ENCODE results near the gene CCNG2.
"Not testable (repeated sequence)": the region's sequence is repeated elsewhere in the genome, so short reads cannot be mapped to it uniquely, and the experiment has no call there.

CCNG2 gene

GRCh38 chr4:77127837-77128621, 29.0 kb upstream of the CCNG2 start:
- Mint-ChIP-seq H3K27me3 (peaks cover 54% of the 10 kb centered on the region), H3K4me3 (no peak overlapping the region), H3K4me1 (peaks cover 6% of the 10 kb centered on the region), H3K9me3 (no peaks in the 10 kb centered on the region), H3K27ac (ENCODE audit: low read depth) (no peak overlapping the region), H3K36me3 (ENCODE audit: insufficient read depth) (no peaks in the 10 kb centered on the region)
- DNase-seq (ENCODE audit: low spot score in 2 of 2) (no peak), ATAC-seq (replicated peaks; ENCODE audit: extremely low read depth, poor library complexity, severe bottlenecking) (no peak)

DNA sequence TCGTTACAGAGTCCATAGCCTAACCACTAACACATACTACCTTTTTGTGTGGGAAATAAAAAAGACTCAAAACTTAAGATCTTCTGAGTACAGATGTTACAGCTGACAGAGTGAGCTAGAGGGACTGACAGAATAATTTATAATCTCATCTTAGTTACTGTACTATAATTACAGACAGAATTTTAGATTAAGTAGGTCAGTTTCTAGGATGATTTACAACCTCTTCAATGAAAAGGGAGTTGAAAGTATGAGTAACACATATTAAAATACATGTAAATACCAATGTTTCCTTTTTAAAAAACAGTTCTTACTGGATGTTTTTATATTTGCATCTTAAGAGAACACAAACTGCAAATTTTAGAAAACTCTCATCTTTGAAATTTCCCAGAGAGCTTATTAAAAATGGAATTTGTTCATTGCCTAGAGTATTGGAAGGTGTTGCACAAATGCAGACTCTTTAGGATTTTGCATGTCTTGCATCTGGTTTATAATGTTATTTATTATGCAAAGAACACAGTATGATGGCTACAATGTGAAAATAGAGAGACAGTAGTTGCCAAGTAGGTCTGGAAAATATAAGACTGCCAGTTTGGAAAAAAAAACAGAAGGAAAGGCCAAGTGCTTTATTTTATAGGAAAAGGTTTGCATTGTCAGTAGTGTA, 24.2 kb upstream of the CCNG2 start:
- Mint-ChIP-seq H3K4me1 (peaks cover under 1% of the 10 kb centered on the region), H3K9me3 (no peaks in the 10 kb centered on the region), H3K27ac (ENCODE audit: low read depth) (no peak overlapping the region), H3K4me3 (no peak overlapping the region), H3K36me3 (ENCODE audit: insufficient read depth) (no peaks in the 10 kb centered on the region), H3K27me3 (peaks cover 41% of the 10 kb centered on the region)
- ATAC-seq (replicated peaks; ENCODE audit: extremely low read depth, poor library complexity, severe bottlenecking) (no peak), DNase-seq (ENCODE audit: low spot score in 2 of 2) (no peak)

- not testable (repeated sequence) for ATAC-seq (replicated peaks; ENCODE audit: extremely low read depth, poor library complexity, severe bottlenecking)
These were observed 19.6 kb upstream of the CCNG2 start for GRCh38 chr4:77137448-77137847.

GRCh38 chr4:77141964-77142645, 14.9 kb upstream of the CCNG2 start:
- Mint-ChIP-seq H3K27ac (ENCODE audit: low read depth) (no peak overlapping the region), H3K4me1 (no peaks in the 10 kb centered on the region), H3K36me3 (ENCODE audit: insufficient read depth) (no peaks in the 10 kb centered on the region), H3K4me3 (no peak overlapping the region), H3K9me3 (no peaks in the 10 kb centered on the region), H3K27me3 (peaks cover 24% of the 10 kb centered on the region)
- DNase-seq (ENCODE audit: low spot score in 2 of 2), result no peak
- no peak for ATAC-seq (replicated peaks; ENCODE audit: extremely low read depth, poor library complexity, severe bottlenecking)

More at GRCh38 chr4:77137448-77137847, 19.6 kb upstream of the CCNG2 start:
- not testable (repeated sequence) for H3K4me1 Mint-ChIP-seq; H3K4me3 Mint-ChIP-seq; H3K9me3 Mint-ChIP-seq; H3K27ac Mint-ChIP-seq (ENCODE audit: low read depth); DNase-seq (ENCODE audit: low spot score in 2 of 2); H3K36me3 Mint-ChIP-seq (ENCODE audit: insufficient read depth)
- H3K27me3 Mint-ChIP-seq, result peaks cover 31% of the 10 kb centered on the region

GRCh38 chr4:77142646-77143028, 14.4 kb upstream of the CCNG2 start:
- Mint-ChIP-seq H3K27ac (ENCODE audit: low read depth) (no peak overlapping the region), H3K36me3 (ENCODE audit: insufficient read depth) (no peaks in the 10 kb centered on the region), H3K4me3 (no peak overlapping the region), H3K27me3 (peaks cover 24% of the 10 kb centered on the region), H3K4me1 (no peaks in the 10 kb centered on the region), H3K9me3 (no peaks in the 10 kb centered on the region)
- DNase-seq (ENCODE audit: low spot score in 2 of 2) (no peak), ATAC-seq (replicated peaks; ENCODE audit: extremely low read depth, poor library complexity, severe bottlenecking) (no peak)

- Mint-ChIP-seq H3K4me3 (no peak overlapping the region), H3K27me3 (peaks cover 24% of the 10 kb centered on the region), H3K4me1 (no peaks in the 10 kb centered on the region), H3K9me3 (no peaks in the 10 kb centered on the region), H3K27ac (ENCODE audit: low read depth) (no peak overlapping the region), H3K36me3 (ENCODE audit: insufficient read depth) (no peaks in the 10 kb centered on the region)
- DNase-seq (ENCODE audit: low spot score in 2 of 2) (no peak), ATAC-seq (replicated peaks; ENCODE audit: extremely low read depth, poor library complexity, severe bottlenecking) (no peak)
These were observed 13.9 kb upstream of the CCNG2 start for GRCh38 chr4:77143091-77143490.

GRCh38 chr4:77145842-77146185, 11.2 kb upstream of the CCNG2 start:
- H3K4me3 Mint-ChIP-seq, result no peak overlapping the region
- H3K9me3 Mint-ChIP-seq, result no peaks in the 10 kb centered on the region
- no peaks in the 10 kb centered on the region for H3K4me1 Mint-ChIP-seq
- no peaks in the 10 kb centered on the region for H3K36me3 Mint-ChIP-seq (ENCODE audit: insufficient read depth)
- no peak overlapping the region for H3K27ac Mint-ChIP-seq (ENCODE audit: low read depth)
- peaks cover 20% of the 10 kb centered on the region for H3K27me3 Mint-ChIP-seq
- DNase-seq (ENCODE audit: low spot score in 2 of 2) (no peak), ATAC-seq (replicated peaks; ENCODE audit: extremely low read depth, poor library complexity, severe bottlenecking) (no peak)

- no peaks in the 10 kb centered on the region for H3K36me3 Mint-ChIP-seq (ENCODE audit: insufficient read depth)
- DNase-seq (ENCODE audit: low spot score in 2 of 2), result no peak
- no peak for ATAC-seq (replicated peaks; ENCODE audit: extremely low read depth, poor library complexity, severe bottlenecking)
- H3K9me3 Mint-ChIP-seq, result no peaks in the 10 kb centered on the region
- H3K27ac Mint-ChIP-seq (ENCODE audit: low read depth), result no peak overlapping the region
- no peaks in the 10 kb centered on the region for H3K4me1 Mint-ChIP-seq
- H3K4me3 Mint-ChIP-seq, result no peak overlapping the region
- peaks cover 23% of the 10 kb centered on the region for H3K27me3 Mint-ChIP-seq
These were observed 10.6 kb upstream of the CCNG2 start for GRCh38 chr4:77146186-77147078.

DNA sequence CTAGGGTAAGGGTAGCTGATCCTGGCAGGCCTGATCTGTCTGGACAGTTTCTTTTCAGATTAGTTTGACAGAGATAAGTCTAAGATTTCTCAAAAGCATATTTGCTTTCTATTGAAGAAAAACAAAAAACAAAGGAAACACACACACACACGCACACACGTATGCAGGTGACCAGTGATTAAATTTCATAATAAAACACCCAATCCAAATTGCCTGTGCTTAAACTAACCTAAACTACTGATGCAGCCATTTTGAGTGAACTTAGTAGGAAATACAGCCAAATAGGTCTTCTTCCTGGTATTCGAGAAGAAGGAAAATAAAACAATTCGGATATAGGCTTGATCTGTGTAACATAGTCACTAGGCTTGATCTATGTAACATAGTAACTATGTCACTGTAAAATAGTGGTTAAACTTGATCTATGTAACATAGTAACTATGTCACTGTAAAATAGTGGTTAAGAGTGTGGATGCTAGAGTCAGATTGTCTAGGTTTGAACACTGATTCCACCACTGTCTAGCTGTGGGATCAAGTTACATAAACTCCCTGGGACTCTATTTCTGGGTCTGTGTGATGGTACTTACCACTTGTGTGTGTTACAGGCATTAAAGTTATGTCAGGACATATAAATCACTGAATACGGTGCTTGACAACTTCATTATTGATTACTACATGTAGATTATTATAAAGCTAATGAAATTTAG, 9.8 kb upstream of the CCNG2 start:
- ATAC-seq (replicated peaks; ENCODE audit: extremely low read depth, poor library complexity, severe bottlenecking) (no peak), DNase-seq (ENCODE audit: low spot score in 2 of 2) (no peak)
- H3K9me3 Mint-ChIP-seq, result no peaks in the 10 kb centered on the region
- peaks cover 20% of the 10 kb centered on the region for H3K27me3 Mint-ChIP-seq
- no peak overlapping the region for H3K27ac Mint-ChIP-seq (ENCODE audit: low read depth)
- H3K4me3 Mint-ChIP-seq, result no peak overlapping the region
- no peaks in the 10 kb centered on the region for H3K36me3 Mint-ChIP-seq (ENCODE audit: insufficient read depth)
- H3K4me1 Mint-ChIP-seq, result no peaks in the 10 kb centered on the region

GRCh38 chr4:77148078-77148477, 8.9 kb upstream of the CCNG2 start:
- no peak for DNase-seq (ENCODE audit: low spot score in 2 of 2)
- peaks cover 12% of the 10 kb centered on the region for H3K27me3 Mint-ChIP-seq
- H3K9me3 Mint-ChIP-seq, result no peaks in the 10 kb centered on the region
- H3K36me3 Mint-ChIP-seq (ENCODE audit: insufficient read depth), result no peaks in the 10 kb centered on the region
- H3K4me3 Mint-ChIP-seq, result no peak overlapping the region
- no peak overlapping the region for H3K27ac Mint-ChIP-seq (ENCODE audit: low read depth)
- no peak for ATAC-seq (replicated peaks; ENCODE audit: extremely low read depth, poor library complexity, severe bottlenecking)
- H3K4me1 Mint-ChIP-seq, result no peaks in the 10 kb centered on the region

- H3K4me3 Mint-ChIP-seq, result no peak overlapping the region
- H3K4me1 Mint-ChIP-seq, result no peaks in the 10 kb centered on the region
- no peaks in the 10 kb centered on the region for H3K9me3 Mint-ChIP-seq
- H3K36me3 Mint-ChIP-seq (ENCODE audit: insufficient read depth), result no peaks in the 10 kb centered on the region
- no peak overlapping the region for H3K27ac Mint-ChIP-seq (ENCODE audit: low read depth)
- DNase-seq (ENCODE audit: low spot score in 2 of 2), result no peak
- no peak for ATAC-seq (replicated peaks; ENCODE audit: extremely low read depth, poor library complexity, severe bottlenecking)
- H3K27me3 Mint-ChIP-seq, result peaks cover 11% of the 10 kb centered on the region
These were observed 7.2 kb upstream of the CCNG2 start for GRCh38 chr4:77149789-77150188.

DNA sequence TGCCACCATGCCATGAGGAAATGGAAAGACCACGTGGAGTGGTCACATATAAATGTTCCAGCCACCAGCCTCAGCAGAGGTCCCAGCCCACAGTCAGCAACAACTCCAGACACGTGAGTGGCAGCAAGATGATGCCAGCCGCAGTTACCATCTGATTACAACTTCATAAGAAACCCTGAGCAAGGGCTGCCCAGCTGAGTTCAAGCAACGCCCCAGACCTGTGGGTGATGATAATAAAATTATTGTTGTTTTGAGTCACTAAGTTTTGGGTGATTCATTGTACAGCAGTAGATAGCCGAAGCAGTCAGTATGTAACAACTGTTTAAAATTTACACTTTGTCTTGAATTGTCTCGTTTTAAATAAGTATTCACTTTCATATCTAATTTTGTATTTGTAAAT, 5.8 kb upstream of the CCNG2 start:
- Mint-ChIP-seq H3K27ac (ENCODE audit: low read depth) (no peak overlapping the region), H3K36me3 (ENCODE audit: insufficient read depth) (no peaks in the 10 kb centered on the region), H3K4me1 (peaks cover 3% of the 10 kb centered on the region), H3K27me3 (peaks cover 11% of the 10 kb centered on the region), H3K4me3 (no peak overlapping the region), H3K9me3 (no peaks in the 10 kb centered on the region)
- no peak for DNase-seq (ENCODE audit: low spot score in 2 of 2)
- no peak for ATAC-seq (replicated peaks; ENCODE audit: extremely low read depth, poor library complexity, severe bottlenecking)

Data from central memory CD8-positive, alpha-beta T cell (primary cell).